Measurements from ENCODE around the gene UGT1A9.
"Not testable (repeated sequence)": the region's sequence is repeated elsewhere in the genome, so short reads cannot be mapped to it uniquely, and the experiment has no call there.

The UGT1A9 gene

DNA sequence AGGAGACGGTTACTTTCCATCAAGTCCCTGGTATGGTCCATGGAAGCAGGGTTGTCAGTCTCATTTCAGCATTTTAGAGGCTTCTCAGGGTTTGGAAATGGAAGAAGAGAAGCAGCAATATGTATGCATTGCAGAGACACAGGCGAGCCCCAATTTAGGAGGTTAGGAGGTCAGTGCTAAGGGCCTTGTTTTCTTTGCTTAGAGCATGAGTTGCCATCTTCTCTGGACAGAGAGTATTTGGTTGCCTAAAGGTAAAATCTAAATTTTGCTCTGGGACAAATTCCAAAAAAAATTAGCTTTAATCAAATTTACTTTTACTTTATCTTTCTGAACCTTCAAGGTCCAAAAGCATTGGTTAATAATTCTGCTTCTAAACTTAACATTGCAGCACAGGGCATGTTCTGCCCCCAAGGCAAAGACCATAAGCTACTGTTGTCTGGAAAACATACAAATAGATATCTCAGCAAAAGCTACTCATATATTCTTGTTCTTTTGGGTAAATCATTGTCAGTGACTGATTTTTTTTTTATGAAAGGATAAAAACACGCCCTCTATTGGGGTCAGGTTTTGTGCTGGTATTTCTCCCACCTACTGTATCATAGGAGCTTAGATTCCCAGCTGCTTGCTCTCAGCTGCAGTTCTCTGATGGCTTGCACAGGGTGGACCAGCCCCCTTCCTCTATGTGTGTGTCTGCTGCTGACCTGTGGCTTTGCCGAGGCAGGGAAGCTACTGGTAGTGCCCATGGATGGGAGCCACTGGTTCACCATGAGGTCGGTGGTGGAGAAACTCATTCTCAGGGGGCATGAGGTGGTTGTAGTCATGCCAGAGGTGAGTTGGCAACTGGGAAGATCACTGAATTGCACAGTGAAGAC lies at the start of gene UGT1A9:
TSS of gene UGT1A9 (plus strand) at position 609 of the 872 bp plus-strand sequence. CDS start at position 646, 37 bp downstream.
- DNase-seq: no peak

DNA sequence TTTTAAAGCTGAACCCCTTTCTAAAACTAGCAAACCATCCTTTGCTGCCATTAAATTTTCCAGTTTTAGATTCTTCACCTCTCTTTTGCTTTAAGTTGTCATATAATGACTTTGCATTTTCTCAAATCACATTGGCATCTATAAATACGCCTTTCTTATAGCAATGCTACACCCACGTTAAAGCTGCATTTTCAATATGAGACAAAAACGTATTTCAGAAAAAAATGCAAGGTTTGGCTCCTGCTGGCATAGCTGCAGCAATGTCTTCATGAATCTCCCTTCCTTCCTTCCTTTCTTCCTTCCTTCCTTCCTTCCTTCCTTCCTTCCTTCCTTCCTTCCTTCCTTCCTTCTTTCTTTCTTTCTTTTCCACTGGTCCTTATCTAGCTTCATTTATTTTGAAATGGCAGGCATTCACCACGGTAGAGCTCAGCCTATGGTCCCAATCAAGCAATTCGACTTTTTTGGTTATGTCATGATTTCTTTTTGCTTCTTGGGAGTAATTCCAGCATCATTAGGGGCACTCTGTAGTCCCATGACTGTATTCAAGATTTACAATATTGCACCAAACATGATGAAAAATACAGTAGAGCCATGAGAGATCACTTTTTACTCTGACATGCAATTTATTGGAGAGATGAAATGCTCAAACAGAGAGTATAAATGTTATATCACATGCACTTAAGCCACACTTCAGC lies 44.2 kb upstream of the UGT1A9 start:
- no peak for DNase-seq

DNA sequence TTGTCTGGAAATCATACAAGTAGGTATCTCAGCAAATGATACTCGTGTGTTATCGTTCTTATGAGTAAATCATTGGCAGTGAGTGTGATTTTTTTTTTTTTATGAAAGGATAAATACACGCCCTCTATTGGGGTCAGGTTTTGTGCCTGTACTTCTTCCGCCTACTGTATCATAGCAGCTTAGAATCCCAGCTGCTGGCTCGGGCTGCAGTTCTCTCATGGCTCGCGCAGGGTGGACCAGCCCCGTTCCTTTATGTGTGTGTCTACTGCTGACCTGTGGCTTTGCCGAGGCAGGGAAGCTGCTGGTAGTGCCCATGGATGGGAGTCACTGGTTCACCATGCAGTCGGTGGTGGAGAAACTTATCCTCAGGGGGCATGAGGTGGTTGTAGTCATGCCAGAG lies 35.4 kb upstream of the UGT1A9 start, which contains the start of gene UGT1A10:
TSS of gene UGT1A10 (plus strand) at position 143 of the 400 bp plus-strand sequence. CDS start at position 218, 75 bp downstream.
- not testable (repeated sequence) for DNase-seq

DNA sequence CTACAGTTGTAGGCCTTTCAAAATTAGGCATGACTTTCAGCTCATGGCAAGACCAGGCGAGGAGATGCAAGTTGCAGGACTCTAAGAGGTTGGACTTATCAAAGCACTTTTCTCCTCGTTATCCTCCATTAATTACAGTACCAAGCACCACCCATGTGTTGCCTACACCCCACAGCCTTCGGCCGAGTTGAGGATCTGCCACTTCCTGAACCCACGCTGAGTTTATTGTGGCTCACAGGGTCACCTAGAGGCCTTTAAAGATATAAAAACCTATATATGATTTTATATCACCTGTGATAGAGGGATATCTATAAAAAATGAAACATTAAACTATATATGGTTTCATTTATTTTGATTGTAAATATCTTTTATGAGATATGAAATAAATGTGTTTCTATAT lies 32.9 kb upstream of the UGT1A9 start:
- no peak for DNase-seq

DNA sequence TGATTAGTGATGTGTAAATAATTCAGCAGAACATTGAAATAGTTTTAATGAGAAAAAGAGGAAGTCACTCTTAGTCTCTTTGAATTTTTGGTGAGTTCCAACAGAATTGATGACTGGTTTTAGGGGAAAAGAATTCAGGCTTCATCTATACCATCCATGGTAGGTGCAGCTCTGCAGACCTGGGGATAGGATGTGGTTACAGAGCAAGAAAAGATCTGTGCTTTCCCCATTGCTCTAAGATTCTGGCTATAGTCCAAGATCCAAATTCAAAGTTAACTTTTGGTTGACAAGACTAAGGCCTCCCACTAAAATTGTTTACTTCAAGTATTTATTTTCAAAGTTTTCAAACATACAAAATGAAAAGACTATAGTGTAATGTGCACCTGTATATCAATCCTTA lies 31.8 kb upstream of the UGT1A9 start:
- no peak for DNase-seq

DNA sequence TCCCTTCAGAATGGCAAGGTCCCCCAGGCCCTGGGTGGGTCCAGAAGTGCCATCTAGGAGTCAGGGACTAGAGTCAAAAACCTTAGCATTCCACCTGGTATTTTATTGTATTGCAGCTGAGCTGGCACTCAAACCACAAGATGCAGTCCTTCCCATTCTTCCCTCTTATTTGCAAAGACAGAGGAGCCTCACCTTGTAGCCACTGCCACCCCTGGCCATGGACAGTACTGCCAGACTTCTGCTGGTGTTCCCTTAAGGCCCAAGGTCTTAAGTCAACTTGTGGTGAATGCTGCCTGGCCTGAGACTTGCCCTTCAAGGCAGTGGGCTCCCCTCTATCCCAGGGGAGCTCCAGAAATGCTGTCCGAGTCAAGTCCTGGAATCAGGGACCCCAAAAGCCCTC lies 28.6 kb upstream of the UGT1A9 start:
- DNase-seq: no peak

DNA sequence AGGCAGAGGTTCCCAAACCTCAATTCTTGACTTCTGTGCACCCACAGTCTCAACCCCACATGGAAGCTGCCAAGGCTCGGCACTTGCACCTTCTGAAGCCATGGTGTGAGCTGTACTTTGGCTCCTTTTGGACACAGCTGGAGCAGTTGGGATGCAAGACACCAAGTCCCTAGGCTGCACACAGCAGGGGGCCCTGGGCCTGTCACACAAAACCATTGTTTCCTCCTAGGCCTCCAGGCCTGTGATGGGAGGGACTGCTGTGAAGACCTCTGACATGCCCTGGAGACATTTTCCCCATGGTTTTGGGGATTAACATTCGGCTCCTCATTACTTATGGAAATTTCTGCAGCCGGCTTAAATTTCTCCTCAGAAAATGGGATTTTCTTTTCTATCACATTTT lies 25.7 kb upstream of the UGT1A9 start:
- DNase-seq: not testable (repeated sequence)

DNA sequence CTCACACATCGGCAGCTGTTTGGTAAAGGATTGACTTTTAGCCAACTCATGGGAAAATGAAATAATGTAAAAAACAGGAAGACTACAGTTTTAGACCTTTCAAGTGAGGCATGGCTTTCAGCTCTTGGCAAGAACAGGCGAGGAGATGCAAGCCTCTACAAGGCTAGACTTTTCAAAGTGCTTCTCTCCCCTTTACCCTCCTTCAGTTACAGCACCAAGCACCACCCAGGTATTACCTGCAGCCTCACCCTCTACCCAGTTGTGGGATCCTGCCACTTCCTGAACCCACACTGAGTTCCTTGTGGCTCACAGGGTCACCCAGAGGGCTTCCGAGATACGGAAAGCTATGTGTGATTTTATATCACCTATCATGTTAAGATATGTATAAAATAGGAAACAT lies 20.7 kb upstream of the UGT1A9 start:
- no peak for DNase-seq

DNA sequence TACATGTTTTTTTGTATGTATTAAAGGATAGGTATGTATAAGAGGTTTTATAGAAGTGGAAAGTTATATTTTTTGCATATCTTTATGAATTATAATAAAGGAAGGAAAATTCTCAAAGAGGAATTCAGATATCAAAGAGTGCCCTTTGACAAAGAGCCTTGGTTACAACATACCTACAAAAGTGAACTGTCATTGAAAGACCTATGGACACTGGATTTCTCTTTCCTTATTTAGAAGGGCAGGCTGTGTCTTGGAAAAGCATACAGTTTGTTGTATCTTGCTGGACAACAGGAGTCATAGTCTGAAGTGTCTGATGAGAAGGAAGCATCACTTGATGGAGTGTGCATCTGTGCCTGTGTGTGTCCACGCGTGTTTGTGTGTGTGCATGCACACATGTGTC lies 20.3 kb upstream of the UGT1A9 start:
- DNase-seq: no peak

DNA sequence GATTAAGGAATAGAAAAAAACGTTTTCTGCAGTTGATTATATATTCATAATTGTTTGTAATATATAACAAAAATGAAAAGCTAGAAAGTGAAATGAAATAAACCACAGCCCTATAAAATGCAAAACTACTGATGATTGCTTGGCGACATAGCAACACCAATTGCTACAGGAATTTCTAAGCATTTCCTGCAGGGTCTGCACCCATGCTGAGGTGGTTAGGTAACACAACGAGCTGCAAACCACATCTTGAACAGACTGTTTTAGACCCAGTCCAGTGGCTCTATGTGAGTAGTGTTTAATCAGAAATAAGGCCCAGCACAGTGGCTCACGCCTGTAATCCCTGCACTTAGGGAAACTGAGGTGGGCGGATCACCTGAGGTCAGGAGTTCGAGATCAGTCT lies 17.2 kb upstream of the UGT1A9 start:
- no peak for DNase-seq

DNA sequence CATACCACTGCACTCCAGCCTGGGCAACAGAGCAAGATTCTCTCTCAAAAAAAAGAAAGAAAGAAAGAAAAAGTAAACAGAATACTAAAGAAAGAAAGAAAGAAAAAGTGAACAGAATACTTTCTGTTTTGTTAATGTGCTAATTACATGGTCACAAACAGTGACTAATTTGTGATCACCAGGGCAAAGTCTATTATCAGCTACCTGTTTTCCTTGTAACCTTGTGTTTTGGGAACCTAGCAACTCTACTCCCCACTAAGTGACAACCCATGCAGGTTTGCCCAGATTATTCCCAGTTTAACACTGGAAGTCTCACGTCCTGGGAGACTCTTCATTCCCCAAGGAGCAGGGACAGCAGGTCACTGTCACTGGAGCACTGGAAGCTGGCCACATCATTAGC lies 16.7 kb upstream of the UGT1A9 start:
- DNase-seq: no peak

DNA sequence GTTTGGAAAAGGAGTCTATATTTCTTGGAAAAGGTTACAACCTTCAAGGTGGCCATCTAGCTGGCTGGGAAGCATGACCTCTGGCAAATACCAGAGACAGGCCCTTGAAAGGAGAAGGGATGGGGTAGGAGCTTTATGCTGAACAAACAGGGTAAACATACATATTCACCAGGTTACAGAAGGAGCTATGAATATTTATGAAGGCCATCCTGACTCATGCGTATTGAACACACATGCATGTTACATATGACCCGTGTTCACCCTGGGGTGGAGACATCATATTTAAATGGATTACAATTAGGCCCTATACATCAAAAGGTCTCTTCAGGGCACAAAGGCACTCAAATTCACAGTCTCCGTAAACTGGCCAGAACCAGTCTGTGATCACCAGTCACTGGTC lies 15.8 kb upstream of the UGT1A9 start:
- DNase-seq: not testable (repeated sequence)

DNA sequence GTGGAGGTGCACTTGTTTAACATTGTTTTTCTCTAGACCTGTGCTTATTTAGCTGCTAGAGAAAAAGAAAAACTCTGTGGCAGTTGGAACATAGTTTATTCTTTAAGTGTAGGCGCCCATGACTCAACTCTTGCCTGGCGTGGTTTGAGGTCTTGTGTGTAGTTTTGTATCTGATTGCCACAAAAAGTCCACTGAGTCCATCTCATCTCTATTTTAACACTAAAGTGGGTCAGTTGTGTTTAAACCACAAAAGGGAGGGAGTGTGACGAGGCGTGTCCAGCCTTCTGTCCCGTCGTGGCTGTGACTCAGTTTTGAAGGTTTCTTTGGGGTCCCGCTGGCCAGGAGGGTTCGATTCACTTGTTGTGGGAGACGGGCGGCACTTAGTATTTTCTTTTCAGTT lies 15.3 kb upstream of the UGT1A9 start:
- DNase-seq: no peak

DNA sequence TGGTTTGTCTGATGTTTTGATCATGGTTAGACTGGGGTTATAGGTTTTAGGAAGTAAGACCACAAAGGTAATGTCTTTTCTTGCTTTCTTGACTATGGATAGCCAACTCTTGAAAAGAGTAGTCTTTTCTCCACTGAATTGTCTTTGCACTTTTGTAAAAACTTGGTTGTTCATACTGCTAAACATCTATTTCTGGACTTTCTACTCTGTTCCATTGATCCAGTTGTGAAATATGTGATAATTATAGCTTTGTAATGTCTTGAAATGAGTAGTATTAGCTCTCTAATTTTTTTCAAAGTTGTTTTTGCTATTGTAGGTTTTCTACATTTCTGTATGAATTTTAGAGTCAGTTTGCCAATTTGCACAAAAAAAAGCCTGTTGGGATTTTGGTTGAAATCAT lies 13.1 kb upstream of the UGT1A9 start:
- no peak for DNase-seq

DNA sequence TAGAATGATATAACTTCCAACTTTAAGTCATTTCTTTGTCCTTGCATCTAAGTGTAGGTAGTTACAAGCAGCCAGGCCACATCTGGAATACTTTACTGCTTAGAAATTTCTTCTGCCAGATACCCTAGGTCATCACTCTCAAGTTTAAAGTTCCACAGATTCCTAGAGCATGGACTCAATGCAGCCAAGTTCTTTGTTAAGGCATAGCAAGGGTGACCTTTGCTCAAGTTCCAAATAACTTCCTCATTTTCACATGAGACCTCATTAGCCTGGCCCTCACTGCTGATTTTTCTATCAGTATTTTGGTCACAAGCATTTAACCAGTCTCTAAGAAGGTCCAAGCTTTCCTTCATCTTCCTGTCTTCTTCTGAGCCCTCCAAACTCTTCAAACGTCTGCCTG lies 7.8 kb upstream of the UGT1A9 start:
- DNase-seq: no peak

DNA sequence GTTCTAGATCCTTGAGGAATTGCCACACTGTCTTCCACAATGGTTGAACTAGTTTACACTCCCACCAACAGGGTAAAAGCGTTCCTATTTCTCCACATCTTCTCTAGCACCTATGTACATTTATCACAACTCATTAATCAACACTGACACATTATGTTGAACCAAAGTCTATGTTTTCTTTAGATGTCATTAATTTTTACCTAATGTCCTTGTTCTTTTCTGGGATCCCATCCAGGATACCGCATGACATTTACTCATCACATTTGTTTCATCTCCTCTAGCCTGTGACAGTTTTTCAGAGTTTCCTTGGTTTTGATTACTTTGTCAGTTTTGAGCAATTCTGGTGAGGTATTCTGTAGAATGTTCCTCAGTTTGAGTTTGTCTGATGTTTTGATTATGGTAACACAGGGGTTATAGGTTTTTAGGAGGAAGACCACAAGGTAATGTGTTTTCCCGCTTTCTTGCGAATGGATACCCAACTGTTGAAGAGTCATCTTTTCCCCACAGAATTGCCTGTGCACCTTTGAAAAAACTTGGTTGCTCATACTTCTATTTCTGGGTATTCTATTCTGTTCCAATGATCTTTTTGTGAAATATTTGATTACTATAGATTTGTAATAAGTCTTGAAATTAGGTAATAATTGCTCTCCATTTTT lies 3.0 kb upstream of the UGT1A9 start:
- DNase-seq: no peak

DNA sequence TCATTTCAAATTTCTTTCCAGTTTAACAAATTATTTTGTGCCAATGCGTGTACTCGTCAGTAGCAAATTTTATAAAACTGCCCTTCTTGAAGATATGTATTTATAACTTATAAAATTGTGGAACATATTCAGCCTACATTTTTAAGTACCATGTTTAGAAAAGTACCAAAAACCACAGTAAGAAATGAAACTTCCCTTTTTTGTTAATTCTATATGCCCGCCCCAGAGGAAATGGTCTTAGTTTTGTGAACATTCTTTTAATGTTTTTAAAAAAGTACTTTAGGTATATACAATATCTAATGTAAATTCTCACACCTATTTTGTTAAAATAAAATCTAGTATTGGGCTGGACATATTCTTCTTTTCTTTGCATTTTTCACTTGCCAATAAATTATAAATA lies 1.2 kb downstream of the UGT1A9 start:
- no peak for DNase-seq

DNA sequence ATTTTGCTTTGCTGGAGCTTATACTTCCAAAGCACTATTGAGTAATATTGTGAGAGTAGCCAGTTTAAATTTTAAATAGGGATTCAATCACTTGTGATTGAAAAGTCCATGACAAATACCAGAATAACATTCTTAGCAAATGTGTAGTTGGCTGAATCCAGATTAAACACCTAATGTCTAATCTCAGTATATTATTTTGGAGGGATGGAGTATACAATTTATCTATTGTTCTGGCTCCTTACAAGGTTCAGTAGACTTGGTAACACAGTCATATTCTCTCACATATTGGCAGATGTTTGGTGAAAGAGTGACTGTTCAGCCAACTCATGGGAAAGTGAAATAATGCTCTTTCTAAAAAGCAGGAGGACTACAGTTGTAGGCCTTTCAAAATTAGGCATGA lies 2.2 kb downstream of the UGT1A9 start:
- no peak for DNase-seq

DNA sequence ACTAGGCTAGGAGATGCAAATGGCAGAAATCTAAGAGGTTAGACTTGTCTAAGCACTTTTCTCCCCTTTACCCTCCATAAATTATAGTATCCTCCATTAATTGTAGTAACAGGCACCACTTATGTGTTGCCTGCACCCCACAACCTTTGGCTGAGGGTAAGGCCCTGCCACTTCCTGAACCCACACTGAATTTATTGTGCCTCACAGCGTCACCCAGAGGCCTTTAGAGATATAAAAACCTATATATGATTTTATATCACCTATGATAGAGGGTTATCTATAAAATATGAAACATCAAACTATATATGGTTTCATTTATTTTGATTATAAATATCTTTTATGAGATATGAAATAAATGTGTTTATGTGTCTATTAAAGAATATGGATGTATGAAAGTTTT lies 2.6 kb downstream of the UGT1A9 start:
- DNase-seq: no peak

DNA sequence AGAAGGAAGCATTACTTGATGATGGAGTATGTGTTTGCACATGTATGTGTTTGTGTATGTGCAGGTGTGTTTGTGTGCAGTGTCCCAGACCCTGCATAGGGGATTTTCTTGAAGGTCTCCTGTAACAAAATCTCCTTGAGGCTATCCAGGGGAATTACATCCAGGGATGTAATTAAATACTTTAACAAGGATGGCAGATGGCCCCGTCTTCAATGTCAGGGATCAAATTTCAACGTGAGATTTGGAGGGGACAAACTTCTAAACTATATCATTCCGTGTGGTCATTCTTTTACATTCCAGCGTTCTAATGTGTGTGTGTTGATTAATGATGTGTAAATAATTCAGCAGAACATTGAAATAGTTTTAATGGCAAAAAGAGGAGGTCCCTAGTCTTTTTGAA lies 3.3 kb downstream of the UGT1A9 start:
- DNase-seq: peak; percentile 73

DNA sequence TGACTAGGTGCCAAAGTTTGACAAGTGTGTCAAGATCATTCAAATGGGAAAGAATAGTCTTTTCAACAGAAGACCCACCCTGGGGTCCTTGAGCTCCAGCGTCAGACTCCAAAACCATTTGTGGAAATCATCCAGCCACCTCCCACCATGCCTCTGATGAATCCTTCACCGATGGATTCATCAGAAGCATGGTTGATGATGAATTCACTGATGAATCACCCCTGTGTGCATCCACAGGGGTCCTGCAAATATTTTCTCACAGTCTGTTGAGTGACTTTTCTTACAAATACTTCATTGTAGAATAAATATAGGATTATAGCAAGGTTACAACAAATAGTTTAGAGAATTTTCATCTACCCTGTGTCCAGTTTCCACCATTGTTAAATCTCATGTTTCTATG lies 4.3 kb downstream of the UGT1A9 start:
- DNase-seq: no peak

DNA sequence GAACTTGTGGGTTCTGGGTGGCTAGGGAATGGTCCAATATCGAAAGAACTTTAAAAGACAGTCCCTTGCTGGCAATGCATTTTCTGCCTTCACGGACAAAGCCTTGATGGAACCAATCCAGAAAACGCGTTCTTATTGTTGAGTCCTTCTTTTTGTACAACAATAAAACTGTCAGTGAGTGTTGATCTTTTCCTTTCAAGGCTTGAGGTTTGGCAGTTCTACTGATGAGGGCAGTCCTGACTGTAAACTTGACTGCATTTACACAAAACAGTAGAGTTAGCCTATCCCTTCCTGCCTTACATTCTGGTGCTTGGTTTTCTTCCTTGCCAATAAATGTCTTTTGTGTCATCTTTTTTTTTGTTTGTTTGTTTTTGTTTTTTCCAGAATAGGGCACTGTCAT lies 7.5 kb downstream of the UGT1A9 start:
- DNase-seq: no peak

DNA sequence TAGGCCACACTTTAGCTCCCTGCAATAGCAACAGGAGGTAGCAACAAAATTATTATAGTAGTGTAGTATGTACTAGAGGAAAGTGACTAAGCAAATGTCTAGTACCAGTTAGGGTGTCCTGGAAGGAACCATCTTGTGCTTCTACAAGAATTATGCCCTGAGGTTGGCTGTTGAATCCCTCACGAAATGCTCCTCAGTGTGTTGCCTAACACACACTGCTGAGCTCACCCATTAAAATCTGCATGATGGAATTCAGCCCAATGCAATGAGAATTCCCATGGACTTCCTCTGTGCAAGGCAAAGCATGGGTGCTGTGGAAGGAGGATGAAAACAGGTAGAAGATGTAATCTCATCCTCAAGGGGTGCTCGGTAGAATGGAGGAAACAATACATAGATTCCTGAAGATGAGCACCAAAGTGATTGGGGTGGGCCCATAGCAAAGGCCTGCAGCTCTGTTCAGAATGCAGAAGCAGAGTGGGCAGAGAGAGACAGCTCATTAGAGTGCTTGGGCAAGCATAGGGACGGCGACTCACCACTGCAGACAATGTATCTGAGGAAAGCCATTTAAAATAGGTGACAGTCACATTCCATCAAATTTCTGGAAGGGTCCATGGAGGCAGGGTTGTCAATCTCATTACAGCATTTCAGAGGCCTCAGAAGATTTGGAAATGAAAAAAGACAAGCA lies 8.8 kb downstream of the UGT1A9 start:
- no peak for DNase-seq
